ENCODE measurements around the gene AP2A1. TPM values are rescaled to one million over a fixed set of nuclear protein-coding genes. Genes with fewer than 3 reads are reported as not detected.

The AP2A1 gene
- total and polyA plus RNA-seq, 10 of the 15 experiments (the other 5 are each of a cell fraction or from before 2014, with no cell fraction given): 0.68 to 78.8 (median 33.8) TPM

DNA sequence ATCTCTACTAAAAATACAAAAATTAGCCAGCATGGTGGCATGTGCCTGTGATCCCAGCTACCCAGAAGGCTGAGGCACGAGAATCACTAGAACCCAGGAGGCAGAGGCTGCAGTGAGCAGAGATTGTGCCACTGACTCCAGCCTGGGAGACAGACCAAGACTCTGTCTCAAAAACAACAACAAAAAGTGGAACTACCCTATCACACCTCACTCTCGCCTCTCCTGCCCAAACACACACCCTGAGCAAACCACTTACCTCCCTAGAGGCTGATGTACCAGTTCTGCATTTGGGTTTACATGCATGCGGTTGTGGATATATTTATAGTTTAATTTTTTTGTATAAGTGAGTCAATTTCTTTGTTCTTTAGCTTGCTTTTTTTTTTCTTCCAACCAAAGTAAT is 76.5 kb downstream of the AP2A1 start (continued):
- TF ChIP-seq, protein P1, sequence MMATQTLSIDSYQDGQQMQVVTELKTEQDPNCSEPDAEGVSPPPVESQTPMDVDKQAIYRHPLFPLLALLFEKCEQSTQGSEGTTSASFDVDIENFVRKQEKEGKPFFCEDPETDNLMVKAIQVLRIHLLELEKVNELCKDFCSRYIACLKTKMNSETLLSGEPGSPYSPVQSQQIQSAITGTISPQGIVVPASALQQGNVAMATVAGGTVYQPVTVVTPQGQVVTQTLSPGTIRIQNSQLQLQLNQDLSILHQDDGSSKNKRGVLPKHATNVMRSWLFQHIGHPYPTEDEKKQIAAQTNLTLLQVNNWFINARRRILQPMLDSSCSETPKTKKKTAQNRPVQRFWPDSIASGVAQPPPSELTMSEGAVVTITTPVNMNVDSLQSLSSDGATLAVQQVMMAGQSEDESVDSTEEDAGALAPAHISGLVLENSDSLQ (IDR thresholded peaks at IDR 0.05): no peak
- no peak for TF ChIP-seq TCF3 (IDR thresholded peaks at IDR 0.05; ENCODE audit: borderline replicate concordance, insufficient read depth, low read depth, low read length)
- no peak for TF ChIP-seq POLR2AphosphoS2 (IDR thresholded peaks at IDR 0.05; ENCODE audit: low read depth, low read length)
- TF ChIP-seq PAX5 (IDR thresholded peaks at IDR 0.05; ENCODE audit: borderline replicate concordance, low read depth, low read length): 0 out of 2 replicates have a peak, but pooled peaks have one; percentile 39
- TF ChIP-seq ZNF217 (IDR thresholded peaks at IDR 0.05): no peak
- no peak for TF ChIP-seq MEF2A (IDR thresholded peaks at IDR 0.05; ENCODE audit: insufficient read depth, low read depth, low read length)
- TF ChIP-seq, protein P2, sequence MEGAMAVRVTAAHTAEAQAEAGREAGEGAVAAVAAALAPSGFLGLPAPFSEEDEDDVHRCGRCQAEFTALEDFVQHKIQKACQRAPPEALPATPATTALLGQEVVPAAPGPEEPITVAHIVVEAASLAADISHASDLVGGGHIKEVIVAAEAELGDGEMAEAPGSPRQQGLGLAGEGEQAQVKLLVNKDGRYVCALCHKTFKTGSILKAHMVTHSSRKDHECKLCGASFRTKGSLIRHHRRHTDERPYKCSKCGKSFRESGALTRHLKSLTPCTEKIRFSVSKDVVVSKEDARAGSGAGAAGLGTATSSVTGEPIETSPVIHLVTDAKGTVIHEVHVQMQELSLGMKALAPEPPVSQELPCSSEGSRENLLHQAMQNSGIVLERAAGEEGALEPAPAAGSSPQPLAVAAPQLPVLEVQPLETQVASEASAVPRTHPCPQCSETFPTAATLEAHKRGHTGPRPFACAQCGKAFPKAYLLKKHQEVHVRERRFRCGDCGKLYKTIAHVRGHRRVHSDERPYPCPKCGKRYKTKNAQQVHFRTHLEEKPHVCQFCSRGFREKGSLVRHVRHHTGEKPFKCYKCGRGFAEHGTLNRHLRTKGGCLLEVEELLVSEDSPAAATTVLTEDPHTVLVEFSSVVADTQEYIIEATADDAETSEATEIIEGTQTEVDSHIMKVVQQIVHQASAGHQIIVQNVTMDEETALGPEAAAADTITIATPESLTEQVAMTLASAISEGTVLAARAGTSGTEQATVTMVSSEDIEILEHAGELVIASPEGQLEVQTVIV (IDR thresholded peaks at IDR 0.05; ENCODE audit: borderline replicate concordance, partially characterized antibody): no peak
- TF ChIP-seq WRNIP1 (IDR thresholded peaks at IDR 0.05; ENCODE audit: borderline replicate concordance, low read depth, low read length): no peak
- peak; percentile 52 to 53; a peak in 2 of 4 replicates for TF ChIP-seq EP300 (IDR thresholded peaks at IDR 0.05; ENCODE audit: borderline replicate concordance in 1 of 2, control insufficient read depth in 1 of 2, low read depth in 2 of 2, low read length in 2 of 2)
- TF ChIP-seq EZH2 (IDR thresholded peaks at IDR 0.05; ENCODE audit: borderline replicate concordance, control insufficient read depth, low read depth, low read length): no peak
- TF ChIP-seq, protein P3, sequence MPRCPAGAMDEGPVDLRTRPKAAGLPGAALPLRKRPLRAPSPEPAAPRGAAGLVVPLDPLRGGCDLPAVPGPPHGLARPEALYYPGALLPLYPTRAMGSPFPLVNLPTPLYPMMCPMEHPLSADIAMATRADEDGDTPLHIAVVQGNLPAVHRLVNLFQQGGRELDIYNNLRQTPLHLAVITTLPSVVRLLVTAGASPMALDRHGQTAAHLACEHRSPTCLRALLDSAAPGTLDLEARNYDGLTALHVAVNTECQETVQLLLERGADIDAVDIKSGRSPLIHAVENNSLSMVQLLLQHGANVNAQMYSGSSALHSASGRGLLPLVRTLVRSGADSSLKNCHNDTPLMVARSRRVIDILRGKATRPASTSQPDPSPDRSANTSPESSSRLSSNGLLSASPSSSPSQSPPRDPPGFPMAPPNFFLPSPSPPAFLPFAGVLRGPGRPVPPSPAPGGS (IDR thresholded peaks at IDR 0.05; ENCODE audit: borderline replicate concordance, insufficient read depth, low read depth, low read length, poor library complexity, severe bottlenecking): no peak
- peak; percentile 95 for TF ChIP-seq MEF2B (IDR thresholded peaks at IDR 0.05; ENCODE audit: partially characterized antibody, poor library complexity, severe bottlenecking)
- TF ChIP-seq, protein P4, sequence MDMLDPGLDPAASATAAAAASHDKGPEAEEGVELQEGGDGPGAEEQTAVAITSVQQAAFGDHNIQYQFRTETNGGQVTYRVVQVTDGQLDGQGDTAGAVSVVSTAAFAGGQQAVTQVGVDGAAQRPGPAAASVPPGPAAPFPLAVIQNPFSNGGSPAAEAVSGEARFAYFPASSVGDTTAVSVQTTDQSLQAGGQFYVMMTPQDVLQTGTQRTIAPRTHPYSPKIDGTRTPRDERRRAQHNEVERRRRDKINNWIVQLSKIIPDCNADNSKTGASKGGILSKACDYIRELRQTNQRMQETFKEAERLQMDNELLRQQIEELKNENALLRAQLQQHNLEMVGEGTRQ (IDR thresholded peaks at IDR 0.05; ENCODE audit: borderline replicate concordance, low read depth, low read length): no peak
- TF ChIP-seq, protein P5, sequence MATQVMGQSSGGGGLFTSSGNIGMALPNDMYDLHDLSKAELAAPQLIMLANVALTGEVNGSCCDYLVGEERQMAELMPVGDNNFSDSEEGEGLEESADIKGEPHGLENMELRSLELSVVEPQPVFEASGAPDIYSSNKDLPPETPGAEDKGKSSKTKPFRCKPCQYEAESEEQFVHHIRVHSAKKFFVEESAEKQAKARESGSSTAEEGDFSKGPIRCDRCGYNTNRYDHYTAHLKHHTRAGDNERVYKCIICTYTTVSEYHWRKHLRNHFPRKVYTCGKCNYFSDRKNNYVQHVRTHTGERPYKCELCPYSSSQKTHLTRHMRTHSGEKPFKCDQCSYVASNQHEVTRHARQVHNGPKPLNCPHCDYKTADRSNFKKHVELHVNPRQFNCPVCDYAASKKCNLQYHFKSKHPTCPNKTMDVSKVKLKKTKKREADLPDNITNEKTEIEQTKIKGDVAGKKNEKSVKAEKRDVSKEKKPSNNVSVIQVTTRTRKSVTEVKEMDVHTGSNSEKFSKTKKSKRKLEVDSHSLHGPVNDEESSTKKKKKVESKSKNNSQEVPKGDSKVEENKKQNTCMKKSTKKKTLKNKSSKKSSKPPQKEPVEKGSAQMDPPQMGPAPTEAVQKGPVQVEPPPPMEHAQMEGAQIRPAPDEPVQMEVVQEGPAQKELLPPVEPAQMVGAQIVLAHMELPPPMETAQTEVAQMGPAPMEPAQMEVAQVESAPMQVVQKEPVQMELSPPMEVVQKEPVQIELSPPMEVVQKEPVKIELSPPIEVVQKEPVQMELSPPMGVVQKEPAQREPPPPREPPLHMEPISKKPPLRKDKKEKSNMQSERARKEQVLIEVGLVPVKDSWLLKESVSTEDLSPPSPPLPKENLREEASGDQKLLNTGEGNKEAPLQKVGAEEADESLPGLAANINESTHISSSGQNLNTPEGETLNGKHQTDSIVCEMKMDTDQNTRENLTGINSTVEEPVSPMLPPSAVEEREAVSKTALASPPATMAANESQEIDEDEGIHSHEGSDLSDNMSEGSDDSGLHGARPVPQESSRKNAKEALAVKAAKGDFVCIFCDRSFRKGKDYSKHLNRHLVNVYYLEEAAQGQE (IDR thresholded peaks at IDR 0.05; ENCODE audit: low read depth, low read length): no peak
- TF ChIP-seq POU2F2 (IDR thresholded peaks at IDR 0.05; ENCODE audit: borderline replicate concordance, low read depth, low read length): no peak
- no peak for TF ChIP-seq RAD21 (IDR thresholded peaks at IDR 0.05; ENCODE audit: insufficient read depth, low read depth, low read length)
- no peak for TF ChIP-seq NFIC (IDR thresholded peaks at IDR 0.05; ENCODE audit: low read depth, low read length)
- TF ChIP-seq CREM (IDR thresholded peaks at IDR 0.05; ENCODE audit: low read depth): no peak
- TF ChIP-seq EGR1 (IDR thresholded peaks at IDR 0.05; ENCODE audit: borderline replicate concordance in 1 of 2, low read depth in 2 of 2, low read length in 2 of 2): no peak

All from GM12878 (cell line).